Fibroblast of pulmonary artery (primary cell): Measurements from ENCODE around the gene AKT2.

Experiments
- DNase-seq: peaks from one replicate; pipeline ENCODE4 v3.0.0-alpha.2; 2010; ENCODE audit warnings: low read depth
- H3K4me3 ChIP-seq: replicated peaks from 2 replicates; pipeline ENCODE4 v1.5.1; 2011; ENCODE audit warnings: low read depth, mild to moderate bottlenecking, control low read depth, low read length, moderate library complexity
- TF ChIP-seq, protein P1 (sequence below): IDR thresholded peaks from 2 replicates; pipeline ENCODE4 v1.5.1; 2011; ENCODE audit warnings: mild to moderate bottlenecking, control low read depth, low read length, inconsistent platforms; ENCODE audit errors: missing control alignments

The AKT2 gene

DNA sequence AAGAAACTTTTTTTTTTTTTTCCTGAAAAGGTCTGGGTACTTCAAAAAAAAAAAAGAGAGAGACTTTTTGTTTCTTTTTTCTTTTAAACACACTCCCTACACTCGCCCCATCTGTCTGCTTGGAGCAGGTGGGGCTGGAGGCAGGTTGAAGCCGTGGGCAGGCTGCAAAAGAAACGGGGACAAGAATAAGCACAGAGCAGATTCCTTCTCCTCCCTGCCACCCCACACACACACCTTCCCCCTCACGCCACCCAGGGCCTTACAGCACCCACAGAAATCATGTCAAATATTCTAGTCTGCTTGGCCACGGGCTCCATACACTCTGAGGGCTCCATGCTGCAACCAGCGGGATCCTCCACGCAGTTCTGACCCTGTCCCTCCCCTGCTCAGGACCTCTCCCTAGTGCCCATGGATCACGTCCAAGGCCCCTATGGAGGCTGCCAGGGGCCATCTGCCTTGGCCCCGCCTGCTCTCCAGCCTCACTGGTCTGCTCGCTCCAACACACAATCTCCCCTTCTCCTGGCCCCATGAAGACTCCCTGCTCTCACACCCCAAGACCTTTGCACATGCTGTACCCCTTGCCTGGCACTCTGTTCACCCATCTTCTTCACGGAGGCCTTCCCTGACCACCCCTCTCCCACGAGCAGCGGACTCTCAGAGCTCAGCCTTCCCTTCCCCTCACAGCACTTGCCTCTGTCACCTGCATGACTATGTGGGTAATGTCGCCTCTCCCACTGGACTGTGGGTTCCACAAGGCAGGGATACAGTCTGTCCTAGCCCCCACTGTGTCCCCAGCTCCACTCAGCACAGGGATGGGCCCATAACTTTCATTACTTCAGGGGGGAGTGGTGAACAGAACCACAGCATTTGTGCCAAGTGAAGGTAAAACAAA, 11.4 kb downstream of the AKT2 start:
- no peak overlapping the region for H3K4me3 ChIP-seq
- TF ChIP-seq, protein P1, sequence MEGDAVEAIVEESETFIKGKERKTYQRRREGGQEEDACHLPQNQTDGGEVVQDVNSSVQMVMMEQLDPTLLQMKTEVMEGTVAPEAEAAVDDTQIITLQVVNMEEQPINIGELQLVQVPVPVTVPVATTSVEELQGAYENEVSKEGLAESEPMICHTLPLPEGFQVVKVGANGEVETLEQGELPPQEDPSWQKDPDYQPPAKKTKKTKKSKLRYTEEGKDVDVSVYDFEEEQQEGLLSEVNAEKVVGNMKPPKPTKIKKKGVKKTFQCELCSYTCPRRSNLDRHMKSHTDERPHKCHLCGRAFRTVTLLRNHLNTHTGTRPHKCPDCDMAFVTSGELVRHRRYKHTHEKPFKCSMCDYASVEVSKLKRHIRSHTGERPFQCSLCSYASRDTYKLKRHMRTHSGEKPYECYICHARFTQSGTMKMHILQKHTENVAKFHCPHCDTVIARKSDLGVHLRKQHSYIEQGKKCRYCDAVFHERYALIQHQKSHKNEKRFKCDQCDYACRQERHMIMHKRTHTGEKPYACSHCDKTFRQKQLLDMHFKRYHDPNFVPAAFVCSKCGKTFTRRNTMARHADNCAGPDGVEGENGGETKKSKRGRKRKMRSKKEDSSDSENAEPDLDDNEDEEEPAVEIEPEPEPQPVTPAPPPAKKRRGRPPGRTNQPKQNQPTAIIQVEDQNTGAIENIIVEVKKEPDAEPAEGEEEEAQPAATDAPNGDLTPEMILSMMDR, result no peak
- DNase-seq, result no peak

DNA sequence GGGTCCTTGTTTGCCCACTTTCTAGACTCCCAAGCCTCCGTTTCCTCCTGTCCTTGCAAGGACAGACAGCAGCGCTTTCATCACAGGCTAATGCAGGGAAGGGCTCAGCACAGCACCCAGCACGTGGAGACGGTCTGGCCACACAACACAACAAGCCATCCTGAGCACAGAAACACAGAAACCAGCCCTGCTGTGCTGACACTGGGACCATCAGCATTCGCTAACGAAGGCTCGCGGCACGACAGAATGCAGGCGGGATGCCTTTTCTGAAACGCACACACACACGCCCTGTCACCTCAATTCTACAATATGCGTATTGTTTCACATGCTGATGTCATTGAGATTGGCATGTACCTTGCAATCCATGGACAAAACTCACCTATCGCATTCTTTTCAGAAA, 12.9 kb downstream of the AKT2 start:
- DNase-seq, result no peak
- TF ChIP-seq, protein P1, result no peak
- no peak overlapping the region for H3K4me3 ChIP-seq

DNA sequence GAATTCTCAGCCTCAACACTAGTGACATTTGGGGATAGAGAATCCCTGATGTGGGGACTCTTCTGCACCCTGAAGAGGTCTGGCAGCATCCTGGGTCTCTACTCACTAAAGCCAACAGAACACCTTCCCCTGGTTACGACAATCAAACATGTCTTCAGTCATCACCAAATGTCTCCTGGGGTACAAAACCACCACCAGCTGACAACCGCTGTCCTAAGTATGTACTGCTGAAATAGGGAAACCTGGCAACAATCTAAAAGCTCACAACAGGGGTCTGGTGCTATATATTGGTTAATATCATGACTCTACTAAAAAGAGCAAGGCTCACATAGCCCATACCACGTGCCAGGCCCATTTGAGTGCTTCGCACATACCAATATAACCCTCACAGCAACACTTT, 13.4 kb downstream of the AKT2 start:
- no peak overlapping the region for H3K4me3 ChIP-seq
- DNase-seq, result no peak
- TF ChIP-seq, protein P1, result no peak

DNA sequence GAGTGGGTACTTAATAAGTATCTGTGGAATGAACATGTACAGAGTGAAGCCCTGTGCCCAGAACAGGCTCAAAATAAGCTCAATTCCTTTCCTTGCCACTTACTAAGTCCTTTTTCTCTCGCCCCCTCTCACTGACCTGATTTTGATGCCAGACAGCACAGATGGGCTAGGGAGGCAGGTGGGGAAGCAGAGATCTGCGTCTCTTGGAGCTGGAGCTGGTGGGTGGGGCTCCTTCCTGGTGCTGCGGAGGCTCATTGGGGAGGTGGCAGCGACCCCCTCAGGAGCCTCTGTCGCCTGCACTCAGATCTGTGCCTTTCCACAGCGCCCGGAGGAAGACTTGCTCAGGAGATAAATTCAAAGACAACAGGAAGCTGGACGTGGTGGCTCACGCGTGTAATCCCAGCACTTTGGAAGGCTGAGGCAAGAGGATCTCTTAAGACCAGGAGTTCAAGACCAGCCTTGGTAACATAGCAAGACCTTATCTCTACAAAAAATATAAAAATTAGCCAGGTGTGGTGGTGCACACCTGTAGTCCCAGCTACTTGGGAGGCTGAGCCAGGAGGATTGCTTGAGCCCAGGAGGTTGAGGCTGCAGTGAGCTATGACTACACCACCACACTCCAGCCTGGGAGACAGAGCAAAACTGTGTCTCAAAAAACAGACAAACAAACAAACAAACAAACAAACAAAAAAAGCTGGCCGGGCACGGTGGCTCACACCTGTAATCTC, 14.6 kb downstream of the AKT2 start:
- TF ChIP-seq, protein P1, result no peak
- no peak overlapping the region for H3K4me3 ChIP-seq
- DNase-seq, result no peak

DNA sequence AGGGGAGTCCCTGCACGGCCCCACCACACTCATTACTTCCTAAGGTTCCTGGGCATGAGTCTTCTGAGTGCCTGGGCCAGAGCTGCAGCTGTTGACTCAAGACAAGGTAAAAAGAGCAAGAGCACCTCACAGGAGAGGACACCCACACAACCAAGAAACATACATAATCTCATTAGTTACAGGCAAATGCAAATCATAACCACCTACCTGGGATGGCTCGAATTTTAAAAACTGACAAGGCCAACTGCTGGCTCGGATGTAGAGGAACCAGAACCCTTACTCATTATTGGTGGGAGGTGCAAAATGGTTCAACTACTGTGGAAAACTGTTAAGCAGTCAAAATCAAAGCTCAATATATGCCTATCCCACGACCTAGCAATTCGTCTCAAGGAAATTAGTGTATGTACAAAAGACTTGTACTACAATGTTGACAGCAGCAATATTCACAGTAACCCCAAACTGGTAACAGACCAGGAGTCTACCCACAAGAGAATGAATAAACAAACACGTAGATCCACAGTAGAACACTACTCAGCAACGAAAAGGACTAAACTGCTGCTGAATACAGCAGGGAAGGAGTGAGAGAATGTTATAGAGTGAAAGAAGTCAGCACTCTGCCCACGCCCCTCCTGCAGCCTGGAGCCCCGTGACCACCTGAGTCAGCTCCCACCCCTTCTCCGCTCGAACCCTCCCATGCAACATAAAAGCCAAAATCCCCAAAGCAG, 15.8 kb downstream of the AKT2 start:
- no peak for DNase-seq
- H3K4me3 ChIP-seq, result no peak overlapping the region
- TF ChIP-seq, protein P1, result no peak

DNA sequence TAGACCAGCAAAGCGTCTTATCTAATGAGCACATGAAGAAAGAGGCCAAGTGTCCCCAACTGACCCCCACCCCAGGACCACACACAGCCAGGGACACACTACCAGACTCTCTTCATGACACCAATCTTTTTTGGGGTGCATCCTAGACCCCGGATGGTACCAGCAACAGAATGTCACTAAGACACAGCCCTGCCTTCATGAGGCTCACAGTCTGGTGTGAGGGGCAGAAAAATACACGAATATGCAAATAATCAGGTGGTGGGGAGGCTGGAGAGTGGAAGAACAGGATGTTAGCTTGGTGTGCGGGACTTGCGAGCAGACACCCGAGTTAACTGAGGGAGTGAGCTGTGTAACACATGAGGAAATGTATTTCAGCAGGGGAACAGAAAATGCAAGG, 17.5 kb downstream of the AKT2 start:
- H3K4me3 ChIP-seq, result no peak overlapping the region
- DNase-seq, result no peak
- TF ChIP-seq, protein P1, result no peak
